IPS-18a (cell line): Measurements from ENCODE around the gene DLG2.

Source experiments
- H3K27ac ChIP-seq: one replicate; pipeline ENCODE4 v1.5.1; 2013; ENCODE audit warnings: low read length
- H3K27me3 ChIP-seq: one replicate; pipeline ENCODE4 v1.6.1; 2013; ENCODE audit warnings: mild to moderate bottlenecking, low read length; ENCODE audit not compliant: control insufficient read depth, insufficient read depth
- H3K36me3 ChIP-seq: one replicate; pipeline ENCODE4 v1.6.1; 2013; ENCODE audit warnings: low read depth, low read length; ENCODE audit not compliant: control insufficient read depth
- H3K4me1 ChIP-seq: one replicate; pipeline ENCODE4 v1.6.1; 2013; ENCODE audit warnings: low read depth, low read length; ENCODE audit not compliant: control insufficient read depth
- H3K4me3 ChIP-seq: one replicate; pipeline ENCODE4 v1.5.1; 2013; ENCODE audit warnings: low read length
- H3K9ac ChIP-seq: one replicate; pipeline ENCODE4 v1.6.1; 2013; ENCODE audit warnings: mild to moderate bottlenecking, low read length, moderate library complexity
- H3K9me3 ChIP-seq: one replicate; pipeline ENCODE4 v1.6.1; 2013; ENCODE audit warnings: low read depth, low read length; ENCODE audit not compliant: control insufficient read depth

Gene DLG2

GRCh38 chr11:84234462-84235202 is 1392.5 kb downstream of the DLG2 start:
- Histone ChIP-seq H3K4me1 (peaks cover 9% of the 10 kb centered on the region), H3K9me3 (no peaks in the 10 kb centered on the region), H3K9ac (no peak overlapping the region), H3K27ac (no peak overlapping the region), H3K4me3 (no peak overlapping the region), H3K36me3 (no peaks in the 10 kb centered on the region), H3K27me3 (no peaks in the 10 kb centered on the region)

DNA sequence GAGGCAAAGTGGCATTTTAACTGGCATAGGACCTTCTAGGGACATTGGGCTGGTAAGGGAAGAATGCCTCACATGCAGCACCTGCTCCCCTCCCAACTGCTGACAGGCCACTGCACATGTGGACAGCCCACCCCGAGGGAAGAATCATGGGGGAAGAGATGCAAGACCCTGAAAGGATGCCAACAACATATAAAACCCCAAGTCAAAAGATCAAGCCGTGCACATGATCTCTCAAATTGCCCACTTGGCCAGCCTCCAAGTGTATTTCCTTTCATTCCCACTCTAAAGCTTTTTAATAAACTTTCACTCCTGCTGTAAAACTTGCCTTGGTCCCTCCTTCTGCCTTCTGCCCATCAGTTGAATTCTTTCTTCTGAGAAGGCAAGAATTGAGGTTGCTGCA is 1393.1 kb downstream of the DLG2 start:
- H3K27ac ChIP-seq = no peak overlapping the region
- H3K4me1 ChIP-seq = peaks cover 9% of the 10 kb centered on the region
- no peaks in the 10 kb centered on the region for H3K9me3 ChIP-seq
- H3K27me3 ChIP-seq = no peaks in the 10 kb centered on the region
- no peak overlapping the region for H3K9ac ChIP-seq
- H3K4me3 ChIP-seq = no peak overlapping the region
- H3K36me3 ChIP-seq = no peaks in the 10 kb centered on the region

DNA sequence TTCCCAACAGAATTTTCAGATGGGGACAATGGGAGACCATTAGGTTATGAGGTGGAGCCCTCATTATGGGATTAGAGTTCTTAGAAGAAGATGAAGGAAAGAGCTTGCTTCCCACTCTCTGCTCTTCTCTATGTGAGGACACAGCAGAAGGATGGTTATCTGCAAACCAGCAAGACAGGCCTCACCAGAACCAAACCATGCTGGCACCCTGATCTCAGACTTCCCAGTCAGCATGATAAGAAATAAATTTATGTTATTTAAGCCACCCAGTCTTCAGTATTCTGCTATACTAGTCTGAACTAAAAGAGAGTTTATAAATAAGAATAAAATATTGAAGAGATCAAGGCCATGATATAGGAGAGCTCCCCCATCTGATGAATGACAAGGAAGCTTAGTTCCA is 1394.6 kb downstream of the DLG2 start:
- Histone ChIP-seq H3K36me3 (no peaks in the 10 kb centered on the region), H3K4me3 (no peak overlapping the region), H3K27me3 (no peaks in the 10 kb centered on the region), H3K9me3 (no peaks in the 10 kb centered on the region), H3K9ac (no peak overlapping the region), H3K4me1 (peaks cover 9% of the 10 kb centered on the region), H3K27ac (no peak overlapping the region)

DNA sequence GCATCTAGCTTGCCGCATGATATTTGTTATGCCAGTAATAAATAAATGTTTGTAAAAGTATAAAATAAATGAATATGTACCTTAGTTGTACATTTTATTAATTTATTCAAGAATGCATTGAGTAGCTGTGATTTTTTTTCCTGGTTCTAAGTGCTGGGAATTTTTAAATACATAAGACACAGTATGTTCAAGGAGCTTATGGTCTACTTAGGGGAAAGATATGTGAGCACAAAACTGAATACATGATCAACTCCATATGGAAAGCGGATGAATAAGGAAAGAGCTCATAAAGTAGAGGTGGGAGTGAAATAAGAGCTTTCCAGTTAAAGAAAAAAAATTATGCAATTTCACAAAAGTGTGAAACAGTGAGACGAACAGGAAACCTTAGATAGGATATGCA is 1396.7 kb downstream of the DLG2 start:
- Histone ChIP-seq H3K27ac (no peak overlapping the region), H3K36me3 (no peaks in the 10 kb centered on the region), H3K4me3 (no peak overlapping the region), H3K9me3 (no peaks in the 10 kb centered on the region), H3K27me3 (no peaks in the 10 kb centered on the region), H3K4me1 (peaks cover 9% of the 10 kb centered on the region), H3K9ac (no peak overlapping the region)

- no peaks in the 10 kb centered on the region for H3K9me3 ChIP-seq
- H3K9ac ChIP-seq = no peak overlapping the region
- H3K27me3 ChIP-seq = no peaks in the 10 kb centered on the region
- H3K4me1 ChIP-seq = no peaks in the 10 kb centered on the region
- no peaks in the 10 kb centered on the region for H3K36me3 ChIP-seq
- H3K4me3 ChIP-seq = no peak overlapping the region
- no peak overlapping the region for H3K27ac ChIP-seq
These were observed 1399.0 kb downstream of the DLG2 start for GRCh38 chr11:84227970-84228665.

DNA sequence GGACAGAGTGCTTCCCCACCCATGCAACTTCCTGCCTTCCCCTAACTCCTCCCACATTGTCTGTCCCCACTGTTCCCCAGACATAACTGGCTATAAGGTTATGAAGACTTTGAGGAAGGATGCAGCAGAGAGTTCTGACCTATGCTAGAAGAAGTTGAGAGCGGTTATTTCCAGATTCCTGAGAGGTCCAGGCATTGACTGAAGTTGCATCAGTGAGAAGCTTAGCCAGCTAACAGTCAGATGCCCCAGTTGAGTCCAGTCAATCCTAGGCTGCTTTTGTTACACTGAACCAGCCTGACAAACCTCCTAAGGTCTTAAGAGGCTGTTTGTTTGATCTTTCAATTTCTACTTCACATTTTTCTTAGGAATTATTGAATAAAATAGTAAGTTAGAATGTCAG is 1403.1 kb downstream of the DLG2 start:
- H3K4me3 ChIP-seq = no peak overlapping the region
- H3K9me3 ChIP-seq = no peaks in the 10 kb centered on the region
- no peaks in the 10 kb centered on the region for H3K27me3 ChIP-seq
- no peaks in the 10 kb centered on the region for H3K36me3 ChIP-seq
- H3K27ac ChIP-seq = no peak overlapping the region
- no peaks in the 10 kb centered on the region for H3K4me1 ChIP-seq
- no peak overlapping the region for H3K9ac ChIP-seq

GRCh38 chr11:84218318-84218717 is 1408.8 kb downstream of the DLG2 start:
- H3K4me1 ChIP-seq = no peaks in the 10 kb centered on the region
- H3K9me3 ChIP-seq = no peaks in the 10 kb centered on the region
- H3K4me3 ChIP-seq = no peak overlapping the region

GRCh38 chr11:84215672-84216071 is 1411.5 kb downstream of the DLG2 start:
- no peaks in the 10 kb centered on the region for H3K36me3 ChIP-seq
- no peaks in the 10 kb centered on the region for H3K27me3 ChIP-seq
- no peak overlapping the region for H3K4me3 ChIP-seq
- no peak overlapping the region for H3K9ac ChIP-seq
- no peaks in the 10 kb centered on the region for H3K4me1 ChIP-seq
- H3K9me3 ChIP-seq = no peaks in the 10 kb centered on the region
- no peak overlapping the region for H3K27ac ChIP-seq

More at GRCh38 chr11:84218318-84218717, 1408.8 kb downstream of the DLG2 start:
- H3K9ac ChIP-seq = no peak overlapping the region
- no peak overlapping the region for H3K27ac ChIP-seq
- no peaks in the 10 kb centered on the region for H3K36me3 ChIP-seq
- H3K27me3 ChIP-seq = no peaks in the 10 kb centered on the region

DNA sequence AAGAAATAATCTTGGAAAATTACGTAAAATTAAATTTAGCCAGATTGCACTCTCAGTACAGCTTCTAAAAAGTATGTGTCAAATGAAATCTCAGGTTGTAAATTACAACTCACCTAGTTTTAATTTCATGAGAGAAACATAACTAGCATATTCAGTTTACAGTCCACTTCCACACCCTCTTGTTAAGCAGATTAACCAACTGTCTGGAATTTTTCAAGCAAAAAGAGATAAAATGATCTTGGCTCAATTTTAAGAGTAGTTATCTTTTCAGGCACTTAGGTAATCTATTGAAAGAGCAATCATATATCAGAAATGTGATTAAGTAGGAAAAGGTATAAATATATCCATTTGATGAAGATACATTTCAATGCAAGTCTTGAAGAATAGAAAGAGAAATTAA is 1412.6 kb downstream of the DLG2 start:
- Histone ChIP-seq H3K36me3 (no peaks in the 10 kb centered on the region), H3K4me3 (no peak overlapping the region), H3K27ac (no peak overlapping the region), H3K27me3 (no peaks in the 10 kb centered on the region), H3K4me1 (no peaks in the 10 kb centered on the region), H3K9ac (no peak overlapping the region), H3K9me3 (no peaks in the 10 kb centered on the region)

- no peaks in the 10 kb centered on the region for H3K27me3 ChIP-seq
- no peaks in the 10 kb centered on the region for H3K9me3 ChIP-seq
- no peak overlapping the region for H3K9ac ChIP-seq
- no peaks in the 10 kb centered on the region for H3K36me3 ChIP-seq
- no peak overlapping the region for H3K27ac ChIP-seq
- no peak overlapping the region for H3K4me3 ChIP-seq
- H3K4me1 ChIP-seq = no peaks in the 10 kb centered on the region
These were observed 1414.4 kb downstream of the DLG2 start for GRCh38 chr11:84212468-84213390.

DNA sequence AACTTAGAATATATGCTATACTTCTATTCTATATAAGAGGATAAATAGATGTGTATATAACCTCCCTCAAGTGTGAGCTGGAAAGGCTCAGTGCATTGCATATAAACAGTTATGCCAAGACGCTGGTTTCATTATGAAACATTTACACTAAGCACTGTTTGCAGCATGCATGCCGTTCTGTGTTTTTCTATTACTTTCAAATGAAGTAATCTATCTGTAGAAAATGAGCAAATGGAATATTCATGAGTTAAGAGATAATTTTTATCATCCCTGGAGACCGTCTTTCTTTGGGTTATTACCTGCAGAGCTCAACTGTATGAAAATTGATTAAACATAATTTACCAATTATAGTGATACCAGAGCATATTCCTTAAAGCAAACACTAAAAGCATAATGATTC is 1415.2 kb downstream of the DLG2 start:
- Histone ChIP-seq H3K36me3 (no peaks in the 10 kb centered on the region), H3K9ac (no peak overlapping the region), H3K27ac (no peak overlapping the region), H3K27me3 (no peaks in the 10 kb centered on the region), H3K4me1 (no peaks in the 10 kb centered on the region), H3K4me3 (no peak overlapping the region), H3K9me3 (no peaks in the 10 kb centered on the region)
